GM19238 (cell line): Measurements from ENCODE around the gene FREY1.

Source experiments
- DNase-seq: peaks from one replicate; pipeline ENCODE4 v3.0.0; 2011; ENCODE audit warnings: low spot score; ENCODE audit not compliant: insufficient read length

The FREY1 gene

GRCh38 chr11:45906965-45907611 lies at the start of gene FREY1:
FREY1 (minus strand) TSS chr11:45907271; CDS start chr11:45907245, 26 bp downstream.
- no peak for DNase-seq

GRCh38 chr11:45949992-45950407 lies 42.9 kb upstream of the FREY1 start:
- DNase-seq: no peak

GRCh38 chr11:45948356-45948755 lies 41.3 kb upstream of the FREY1 start:
- no peak for DNase-seq

- DNase-seq: no peak
These were observed 40.8 kb upstream of the FREY1 start for GRCh38 chr11:45947885-45948284.

- no peak for DNase-seq
These were observed 38.4 kb upstream of the FREY1 start for GRCh38 chr11:45945397-45945999.

GRCh38 chr11:45942381-45942780 lies 35.3 kb upstream of the FREY1 start:
- DNase-seq: no peak

GRCh38 chr11:45941285-45941684 lies 34.2 kb upstream of the FREY1 start:
- DNase-seq: no peak

GRCh38 chr11:45939836-45940235 lies 32.8 kb upstream of the FREY1 start:
- DNase-seq: no peak

- no peak for DNase-seq
These were observed 30.8 kb upstream of the FREY1 start for GRCh38 chr11:45937916-45938315.

GRCh38 chr11:45936511-45937054 lies 29.5 kb upstream of the FREY1 start:
- no peak for DNase-seq

- no peak for DNase-seq
These were observed 28.4 kb upstream of the FREY1 start for GRCh38 chr11:45935349-45936064.

- DNase-seq: no peak
These were observed 27.7 kb upstream of the FREY1 start for GRCh38 chr11:45934580-45935318.

GRCh38 chr11:45933846-45934579 lies 26.9 kb upstream of the FREY1 start:
- DNase-seq: no peak

- DNase-seq: no peak
These were observed 26.2 kb upstream of the FREY1 start for GRCh38 chr11:45933131-45933831.

GRCh38 chr11:45932217-45932616 lies 25.1 kb upstream of the FREY1 start:
- no peak for DNase-seq

- no peak for DNase-seq
These were observed 24.7 kb upstream of the FREY1 start for GRCh38 chr11:45931739-45932138.

GRCh38 chr11:45930951-45931570 lies 24.0 kb upstream of the FREY1 start:
- DNase-seq: no peak

GRCh38 chr11:45930031-45930794 lies 23.1 kb upstream of the FREY1 start:
- DNase-seq: peak; percentile 92

GRCh38 chr11:45929486-45930030 lies 22.5 kb upstream of the FREY1 start:
- no peak for DNase-seq
